Ascending aorta (tissue), 2 donors: ENCODE measurements around the gene GSDME. TPM values are rescaled to one million over a fixed set of nuclear protein-coding genes. Genes with fewer than 3 reads are reported as not detected.

ENCODE experiments used
- DNase-seq, 2 donors: peaks; one replicate each; pipeline ENCODE4 v3.0.0-alpha.2; 2019; ENCODE audit warnings: low spot score in 2 of 2
- H3K27ac ChIP-seq, 2 donors: fragments of 200-600 bp; sonication (generic); one replicate each; pipeline ENCODE4 v1.5.1; 2016 to 2017; ENCODE audit warnings: mild to moderate bottlenecking in 1 of 2
- H3K27me3 ChIP-seq: fragments of 200-600 bp; sonication (generic); one replicate; pipeline ENCODE4 v1.5.1; 2017
- H3K36me3 ChIP-seq, 2 donors: fragments of 200-600 bp; sonication (generic); one replicate each; pipeline ENCODE4 v1.5.1; 2016
- H3K4me1 ChIP-seq, 2 donors: fragments of 200-600 bp; sonication (generic); one replicate each; pipeline ENCODE4 v1.5.1; 2016 to 2017; ENCODE audit warnings: mild to moderate bottlenecking in 1 of 2
- H3K4me3 ChIP-seq, 2 donors: fragments of 200-600 bp; sonication (generic); one replicate each; pipeline ENCODE4 v1.5.1; 2016 to 2017; ENCODE audit warnings: mild to moderate bottlenecking in 1 of 2
- H3K9me3 ChIP-seq, 2 donors: fragments of 200-600 bp; sonication (generic); one replicate each; pipeline ENCODE4 v1.5.1; 2016
- CTCF ChIP-seq, 3 experiments: fragments of 200-600 bp in 2 of 3; fragments of 450-650 bp in 1 of 3; sonication (generic) in 2 of 3; IDR thresholded peaks; one replicate each; pipeline ENCODE4 v1.5.1; 2016 to 2019; ENCODE audit warnings: antibody characterized with exemption in 3 of 3, mild to moderate bottlenecking in 1 of 3, moderate library complexity in 1 of 3
- intact Hi-C: fragments of 100-400 bp; cut with DNase I; formaldehyde crosslinking; loops from one replicate; pipeline ENCODE4 v1.15.1; 2023
- total RNA-seq: library from RNA; depleted of rRNA; stranded (reverse); fragments of >200 nt; gene quantifications from one replicate; pipeline ENCODE4 v1.1.0, GENCODE V29; 2016

GSDME gene
- total RNA-seq, 1 donor from 2014 or later: 14.9 TPM

GRCh38 chr7:24706211-24707170 lies 50.8 kb downstream of the GSDME start:
- TF ChIP-seq CTCF (IDR thresholded peaks at IDR 0.05): no peak
- no peak for DNase-seq

GRCh38 chr7:24705461-24705954 lies 51.8 kb downstream of the GSDME start:
- Histone ChIP-seq H3K36me3 (peaks cover 0 to 7% of the 10 kb centered on the region in 2 donors), H3K4me1 (peaks cover 10 to 21% of the 10 kb centered on the region in 2 donors), H3K9me3 (no peaks in the 10 kb centered on the region), H3K27ac (no peak overlapping the region), H3K27me3 (no peaks in the 10 kb centered on the region), H3K4me3 (no peak overlapping the region)
- TF ChIP-seq CTCF (IDR thresholded peaks at IDR 0.05): no peak
- DNase-seq: no peak
- intact Hi-C loops: no loop called here

More at GRCh38 chr7:24706211-24707170, 50.8 kb downstream of the GSDME start:
- Histone ChIP-seq H3K36me3 (peaks cover 0 to 7% of the 10 kb centered on the region in 2 donors), H3K27me3 (no peaks in the 10 kb centered on the region), H3K9me3 (no peaks in the 10 kb centered on the region), H3K4me3 (no peak overlapping the region), H3K27ac (no peak overlapping the region), H3K4me1 (peaks cover 10 to 21% of the 10 kb centered on the region in 2 donors)
- intact Hi-C loops: no loop called here

- TF ChIP-seq CTCF (IDR thresholded peaks at IDR 0.05): no peak
- H3K4me1 ChIP-seq: peaks cover 10 to 21% of the 10 kb centered on the region in 2 donors
- no peaks in the 10 kb centered on the region for H3K9me3 ChIP-seq
- no peaks in the 10 kb centered on the region for H3K36me3 ChIP-seq
- H3K4me3 ChIP-seq: no peak overlapping the region
- peak overlapping the region in 1 of 2 donors; percentile 1 for H3K27ac ChIP-seq
- H3K27me3 ChIP-seq: no peaks in the 10 kb centered on the region
- intact Hi-C loops: no loop called here
- DNase-seq: no peak
Observed at GRCh38 chr7:24704311-24704710, 53.0 kb downstream of the GSDME start.

- peaks cover 10 to 21% of the 10 kb centered on the region in 2 donors for H3K4me1 ChIP-seq
- H3K27ac ChIP-seq: peak overlapping the region; percentile 1 to 19
- TF ChIP-seq CTCF (IDR thresholded peaks at IDR 0.05): no peak
- H3K9me3 ChIP-seq: no peaks in the 10 kb centered on the region
- no peaks in the 10 kb centered on the region for H3K27me3 ChIP-seq
- H3K36me3 ChIP-seq: no peaks in the 10 kb centered on the region
- intact Hi-C loops: no loop called here
- no peak for DNase-seq
- no peak overlapping the region for H3K4me3 ChIP-seq
Observed at GRCh38 chr7:24703296-24703695, 54.0 kb downstream of the GSDME start.

GRCh38 chr7:24702755-24703154 lies 54.5 kb downstream of the GSDME start:
- H3K4me1 ChIP-seq: peaks cover 10 to 21% of the 10 kb centered on the region in 2 donors
- H3K27me3 ChIP-seq: no peaks in the 10 kb centered on the region
- no peaks in the 10 kb centered on the region for H3K36me3 ChIP-seq
- no peak for TF ChIP-seq CTCF (IDR thresholded peaks at IDR 0.05)
- no peak for DNase-seq
- intact Hi-C loops: no loop called here
- no peak overlapping the region for H3K27ac ChIP-seq
- H3K9me3 ChIP-seq: no peaks in the 10 kb centered on the region
- no peak overlapping the region for H3K4me3 ChIP-seq
